Measurements from ENCODE around the gene NDUFAF2.

The NDUFAF2 gene

GRCh38 chr5:61001647-61002046 is 56.6 kb downstream of the NDUFAF2 start:
- H3K27me3 ChIP-seq (replicated peaks in 2 of 5; ENCODE audit: control insufficient read depth in 4 of 5, insufficient read depth in 5 of 5, low read length in 4 of 5): no peaks in the 10 kb centered on the region
- no peak for DNase-seq
- H3K9me3 ChIP-seq (ENCODE audit: control extremely low read depth in 1 of 5, control insufficient read depth in 4 of 5, insufficient read depth in 2 of 5, low read depth in 1 of 5, low read length in 4 of 5): no peaks in the 10 kb centered on the region
- POLR2A ChIA-PET: no interaction called here
- no peaks in the 10 kb centered on the region for H3K36me3 ChIP-seq (ENCODE audit: control insufficient read depth in 4 of 4, insufficient read depth in 4 of 4, low read length in 3 of 4)
- WGBS (ENCODE audit: insufficient coverage): 100% methylated on average over 1 of the region's 3 CpGs
- no peaks in the 10 kb centered on the region for H3K4me1 ChIP-seq (ENCODE audit: control extremely low read depth in 1 of 4, control insufficient read depth in 4 of 4, insufficient read depth in 4 of 4, low read length in 3 of 4)
- CTCF ChIA-PET: interaction anchor here (0.9 kb wide), 1 partner anchor 638 kb away, joined by 3 read pairs; no protein-coding TSS in a partner anchor
- H3K4me3 ChIP-seq (ENCODE audit: control insufficient read depth in 1 of 7, extremely low read depth in 1 of 7, insufficient read depth in 4 of 7, low read depth in 2 of 7, low read length in 6 of 7): no peak overlapping the region
- no peak overlapping the region for H3K27ac ChIP-seq (ENCODE audit: insufficient read depth in 1 of 2, low read depth in 1 of 2, low read length in 2 of 2, poor library complexity in 1 of 2, severe bottlenecking in 2 of 2)

DNA sequence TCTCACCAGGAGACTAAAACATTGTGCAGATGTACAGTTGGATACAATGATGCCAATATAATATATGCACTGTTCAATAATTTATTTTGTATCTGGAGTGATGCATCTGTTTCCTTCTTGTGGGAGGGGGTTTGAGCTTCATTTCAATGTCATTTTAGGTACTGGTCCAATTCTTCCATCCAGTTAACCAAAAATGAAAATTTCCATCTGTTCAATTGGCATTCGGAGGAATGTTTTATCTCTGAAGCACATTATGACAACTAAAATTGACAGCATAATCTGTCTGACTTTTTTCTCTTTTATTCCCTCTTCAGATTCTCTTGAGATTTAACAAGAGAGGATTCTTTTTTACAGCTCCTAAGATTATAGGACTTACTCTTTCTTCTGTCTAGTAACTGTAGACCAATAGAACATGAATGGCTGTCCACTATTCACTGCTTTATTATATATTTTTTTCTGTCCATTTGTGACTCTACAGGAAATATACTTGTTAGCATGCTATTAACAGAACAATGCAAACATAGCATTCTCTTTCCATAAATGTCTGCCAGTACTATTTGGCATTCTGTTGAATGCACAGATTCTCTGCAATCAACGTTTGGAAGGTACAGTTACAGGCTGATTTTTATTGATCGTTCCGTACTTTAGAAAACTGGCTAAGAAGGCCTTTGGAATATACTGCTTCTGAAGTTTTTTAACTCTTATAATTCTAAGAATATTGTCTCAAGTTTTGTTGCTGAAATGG is 57.8 kb downstream of the NDUFAF2 start:
- 32% methylated on average over 2 of the region's 4 CpGs for WGBS (ENCODE audit: insufficient coverage)
- Histone ChIP-seq H3K36me3 (ENCODE audit: control insufficient read depth in 4 of 4, insufficient read depth in 4 of 4, low read length in 3 of 4) (no peaks in the 10 kb centered on the region), H3K4me3 (ENCODE audit: control insufficient read depth in 1 of 7, extremely low read depth in 1 of 7, insufficient read depth in 4 of 7, low read depth in 2 of 7, low read length in 6 of 7) (no peak overlapping the region), H3K27ac (ENCODE audit: insufficient read depth in 1 of 2, low read depth in 1 of 2, low read length in 2 of 2, poor library complexity in 1 of 2, severe bottlenecking in 2 of 2) (no peak overlapping the region), H3K9me3 (ENCODE audit: control extremely low read depth in 1 of 5, control insufficient read depth in 4 of 5, insufficient read depth in 2 of 5, low read depth in 1 of 5, low read length in 4 of 5) (no peaks in the 10 kb centered on the region), H3K27me3 (replicated peaks in 2 of 5; ENCODE audit: control insufficient read depth in 4 of 5, insufficient read depth in 5 of 5, low read length in 4 of 5) (no peaks in the 10 kb centered on the region), H3K4me1 (ENCODE audit: control extremely low read depth in 1 of 4, control insufficient read depth in 4 of 4, insufficient read depth in 4 of 4, low read length in 3 of 4) (no peaks in the 10 kb centered on the region)
- no peak for DNase-seq
- ChIA-PET CTCF (interaction anchor here (0.6 to 0.9 kb wide), 2 partner anchors 41 to 637 kb away, joined by 3 read pairs; no protein-coding TSS in a partner anchor), POLR2A (no interaction called here)

DNA sequence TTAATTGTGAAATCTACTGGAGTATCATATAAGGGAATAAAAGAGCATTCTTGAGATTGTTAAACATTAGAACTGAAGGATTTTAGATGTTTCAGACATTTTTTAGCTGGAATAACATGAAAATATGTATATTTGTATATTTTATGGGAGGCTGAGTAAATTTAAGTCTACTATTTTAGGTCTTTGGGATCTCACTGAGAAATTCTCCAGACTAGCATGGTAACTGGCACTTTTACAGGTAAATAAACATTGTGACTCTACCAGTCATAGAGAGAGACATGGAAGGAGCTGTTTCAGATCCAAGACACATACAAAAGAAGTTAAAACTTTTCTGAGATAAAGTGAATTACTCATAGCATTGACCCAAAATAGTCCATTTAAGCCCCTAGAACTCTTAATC is 59.4 kb downstream of the NDUFAF2 start:
- no peak for DNase-seq
- H3K4me1 ChIP-seq (ENCODE audit: control extremely low read depth in 1 of 4, control insufficient read depth in 4 of 4, insufficient read depth in 4 of 4, low read length in 3 of 4): no peaks in the 10 kb centered on the region
- no peaks in the 10 kb centered on the region for H3K27me3 ChIP-seq (replicated peaks in 2 of 5; ENCODE audit: control insufficient read depth in 4 of 5, insufficient read depth in 5 of 5, low read length in 4 of 5)
- no peak overlapping the region for H3K27ac ChIP-seq (ENCODE audit: insufficient read depth in 1 of 2, low read depth in 1 of 2, low read length in 2 of 2, poor library complexity in 1 of 2, severe bottlenecking in 2 of 2)
- ChIA-PET CTCF (no interaction called here), POLR2A (no interaction called here)
- no peak overlapping the region for H3K4me3 ChIP-seq (ENCODE audit: control insufficient read depth in 1 of 7, extremely low read depth in 1 of 7, insufficient read depth in 4 of 7, low read depth in 2 of 7, low read length in 6 of 7)
- no peaks in the 10 kb centered on the region for H3K9me3 ChIP-seq (ENCODE audit: control extremely low read depth in 1 of 5, control insufficient read depth in 4 of 5, insufficient read depth in 2 of 5, low read depth in 1 of 5, low read length in 4 of 5)
- H3K36me3 ChIP-seq (ENCODE audit: control insufficient read depth in 4 of 4, insufficient read depth in 4 of 4, low read length in 3 of 4): no peaks in the 10 kb centered on the region

GRCh38 chr5:61009907-61010306 is 64.9 kb downstream of the NDUFAF2 start:
- ChIA-PET CTCF (interaction anchor here (1.5 kb wide), 1 partner anchor 9 kb away, joined by 5 read pairs; no protein-coding TSS in a partner anchor), POLR2A (no interaction called here)
- Histone ChIP-seq H3K36me3 (ENCODE audit: control insufficient read depth in 4 of 4, insufficient read depth in 4 of 4, low read length in 3 of 4) (no peaks in the 10 kb centered on the region), H3K9me3 (ENCODE audit: control extremely low read depth in 1 of 5, control insufficient read depth in 4 of 5, insufficient read depth in 2 of 5, low read depth in 1 of 5, low read length in 4 of 5) (no peaks in the 10 kb centered on the region), H3K27me3 (replicated peaks in 2 of 5; ENCODE audit: control insufficient read depth in 4 of 5, insufficient read depth in 5 of 5, low read length in 4 of 5) (no peaks in the 10 kb centered on the region), H3K27ac (ENCODE audit: insufficient read depth in 1 of 2, low read depth in 1 of 2, low read length in 2 of 2, poor library complexity in 1 of 2, severe bottlenecking in 2 of 2) (no peak overlapping the region), H3K4me1 (ENCODE audit: control extremely low read depth in 1 of 4, control insufficient read depth in 4 of 4, insufficient read depth in 4 of 4, low read length in 3 of 4) (no peaks in the 10 kb centered on the region), H3K4me3 (ENCODE audit: control insufficient read depth in 1 of 7, extremely low read depth in 1 of 7, insufficient read depth in 4 of 7, low read depth in 2 of 7, low read length in 6 of 7) (no peak overlapping the region)
- no peak for DNase-seq

DNA sequence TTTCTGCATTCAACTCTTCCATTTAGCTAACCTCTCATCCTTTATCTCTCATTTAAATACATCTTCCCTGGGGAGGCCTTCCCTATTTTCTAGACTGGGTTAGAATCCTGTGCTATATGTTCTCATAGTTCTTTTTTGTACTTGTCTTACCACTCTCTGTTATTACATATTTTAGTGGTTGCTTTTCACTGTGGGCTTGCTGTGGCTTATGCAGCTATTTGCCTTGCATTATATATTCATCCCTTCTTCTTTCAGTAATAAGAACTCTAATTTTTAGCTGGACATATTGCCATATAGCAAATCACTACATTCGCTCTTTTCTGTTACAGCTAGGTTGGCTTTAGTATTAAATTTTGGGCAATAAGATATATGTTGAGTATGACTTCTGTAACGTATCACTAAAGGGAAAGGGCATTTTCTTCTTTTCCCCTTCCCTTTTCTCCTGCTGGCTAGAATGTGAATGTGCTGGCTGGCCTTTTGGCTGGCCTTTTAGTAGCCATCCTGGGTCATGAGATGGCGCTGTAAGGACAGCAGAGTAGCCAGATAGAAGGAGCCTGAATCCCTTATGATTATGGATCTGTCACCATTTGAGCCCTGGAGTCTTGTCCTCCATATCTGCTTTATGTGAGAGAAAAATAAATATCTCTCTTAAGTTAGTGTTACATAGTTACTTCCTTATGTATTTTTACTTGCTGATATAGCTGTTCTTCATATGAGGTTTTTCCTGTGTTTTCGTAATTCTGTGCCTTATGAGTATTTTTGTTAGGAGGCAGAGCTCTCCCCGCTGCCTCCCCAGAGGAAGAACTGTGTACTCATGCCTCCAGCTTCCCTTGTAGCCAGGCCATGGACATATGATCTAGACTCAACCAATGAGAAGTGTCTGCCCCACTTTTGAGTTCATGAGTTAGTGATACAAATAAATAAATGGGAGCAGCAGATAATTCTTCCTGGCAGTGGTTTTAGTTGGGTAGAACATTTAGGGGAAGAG is 65.8 kb downstream of the NDUFAF2 start:
- ChIA-PET CTCF (interaction anchor here (1.5 kb wide), 1 partner anchor 10 kb away, joined by 5 read pairs; no protein-coding TSS in a partner anchor), POLR2A (no interaction called here)
- no peak for DNase-seq
- no peaks in the 10 kb centered on the region for H3K36me3 ChIP-seq (ENCODE audit: control insufficient read depth in 4 of 4, insufficient read depth in 4 of 4, low read length in 3 of 4)
- no peaks in the 10 kb centered on the region for H3K4me1 ChIP-seq (ENCODE audit: control extremely low read depth in 1 of 4, control insufficient read depth in 4 of 4, insufficient read depth in 4 of 4, low read length in 3 of 4)
- H3K27me3 ChIP-seq (replicated peaks in 2 of 5; ENCODE audit: control insufficient read depth in 4 of 5, insufficient read depth in 5 of 5, low read length in 4 of 5): no peaks in the 10 kb centered on the region
- no peak overlapping the region for H3K27ac ChIP-seq (ENCODE audit: insufficient read depth in 1 of 2, low read depth in 1 of 2, low read length in 2 of 2, poor library complexity in 1 of 2, severe bottlenecking in 2 of 2)
- no peak overlapping the region for H3K4me3 ChIP-seq (ENCODE audit: control insufficient read depth in 1 of 7, extremely low read depth in 1 of 7, insufficient read depth in 4 of 7, low read depth in 2 of 7, low read length in 6 of 7)
- H3K9me3 ChIP-seq (ENCODE audit: control extremely low read depth in 1 of 5, control insufficient read depth in 4 of 5, insufficient read depth in 2 of 5, low read depth in 1 of 5, low read length in 4 of 5): no peaks in the 10 kb centered on the region
- 100% methylated on average over 1 of the region's 5 CpGs for WGBS (ENCODE audit: insufficient coverage)

DNA sequence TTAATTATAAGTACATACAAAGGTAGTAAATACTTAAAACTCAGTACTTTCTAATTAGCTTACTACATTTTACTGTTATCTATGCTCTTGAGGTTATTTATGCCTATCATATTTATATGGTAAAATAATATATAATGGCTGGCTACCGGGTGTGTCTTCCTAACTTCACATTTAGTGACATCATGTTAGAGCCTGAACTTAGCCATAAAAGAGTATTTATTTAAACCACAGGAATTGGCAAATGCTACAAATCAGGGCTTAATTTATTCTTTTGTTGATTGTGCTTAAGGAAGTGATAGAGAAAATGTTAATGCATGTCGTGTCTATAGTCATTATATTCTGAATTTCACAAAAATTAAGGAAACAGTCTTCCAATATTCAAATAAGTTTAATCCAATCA is 73.1 kb downstream of the NDUFAF2 start:
- WGBS (ENCODE audit: insufficient coverage): no CpG with 5 or more reads among the region's 2 CpGs
- no peak for DNase-seq

GRCh38 chr5:61019642-61020041 is 74.6 kb downstream of the NDUFAF2 start:
- Histone ChIP-seq H3K27me3 (replicated peaks in 2 of 5; ENCODE audit: control insufficient read depth in 4 of 5, insufficient read depth in 5 of 5, low read length in 4 of 5) (no peaks in the 10 kb centered on the region), H3K27ac (ENCODE audit: insufficient read depth in 1 of 2, low read depth in 1 of 2, low read length in 2 of 2, poor library complexity in 1 of 2, severe bottlenecking in 2 of 2) (no peak overlapping the region), H3K36me3 (ENCODE audit: control insufficient read depth in 4 of 4, insufficient read depth in 4 of 4, low read length in 3 of 4) (no peaks in the 10 kb centered on the region), H3K9me3 (ENCODE audit: control extremely low read depth in 1 of 5, control insufficient read depth in 4 of 5, insufficient read depth in 2 of 5, low read depth in 1 of 5, low read length in 4 of 5) (no peaks in the 10 kb centered on the region), H3K4me1 (ENCODE audit: control extremely low read depth in 1 of 4, control insufficient read depth in 4 of 4, insufficient read depth in 4 of 4, low read length in 3 of 4) (peaks cover 0 to 9% (median 5%) of the 10 kb centered on the region in 4 experiments), H3K4me3 (ENCODE audit: control insufficient read depth in 1 of 7, extremely low read depth in 1 of 7, insufficient read depth in 4 of 7, low read depth in 2 of 7, low read length in 6 of 7) (no peak overlapping the region)
- no peak for DNase-seq
- POLR2A ChIA-PET: no interaction called here
- CTCF ChIA-PET: no interaction called here
- no CpG with 5 or more reads among the region's 1 CpG for WGBS (ENCODE audit: insufficient coverage)

More for the DNA sequence above, 73.1 kb downstream of the NDUFAF2 start:
- no peak overlapping the region for H3K4me3 ChIP-seq (ENCODE audit: control insufficient read depth in 1 of 7, extremely low read depth in 1 of 7, insufficient read depth in 4 of 7, low read depth in 2 of 7, low read length in 6 of 7)
- no peak overlapping the region for H3K27ac ChIP-seq (ENCODE audit: insufficient read depth in 1 of 2, low read depth in 1 of 2, low read length in 2 of 2, poor library complexity in 1 of 2, severe bottlenecking in 2 of 2)
- ChIA-PET POLR2A (no interaction called here), CTCF (interaction anchor here (0.9 kb wide), 1 partner anchor 42 kb away, joined by 4 read pairs; no protein-coding TSS in a partner anchor)
- H3K27me3 ChIP-seq (replicated peaks in 2 of 5; ENCODE audit: control insufficient read depth in 4 of 5, insufficient read depth in 5 of 5, low read length in 4 of 5): no peaks in the 10 kb centered on the region
- no peaks in the 10 kb centered on the region for H3K9me3 ChIP-seq (ENCODE audit: control extremely low read depth in 1 of 5, control insufficient read depth in 4 of 5, insufficient read depth in 2 of 5, low read depth in 1 of 5, low read length in 4 of 5)
- H3K36me3 ChIP-seq (ENCODE audit: control insufficient read depth in 4 of 4, insufficient read depth in 4 of 4, low read length in 3 of 4): no peaks in the 10 kb centered on the region
- H3K4me1 ChIP-seq (ENCODE audit: control extremely low read depth in 1 of 4, control insufficient read depth in 4 of 4, insufficient read depth in 4 of 4, low read length in 3 of 4): peaks cover 0 to 9% (median 5%) of the 10 kb centered on the region in 4 experiments

Data from common myeloid progenitor, CD34-positive (primary cell).